ENCODE measurements around the gene ANKRD23.
"Not testable (repeated sequence)": the region's sequence is repeated elsewhere in the genome, so short reads cannot be mapped to it uniquely, and the experiment has no call there.

ANKRD23 gene

DNA sequence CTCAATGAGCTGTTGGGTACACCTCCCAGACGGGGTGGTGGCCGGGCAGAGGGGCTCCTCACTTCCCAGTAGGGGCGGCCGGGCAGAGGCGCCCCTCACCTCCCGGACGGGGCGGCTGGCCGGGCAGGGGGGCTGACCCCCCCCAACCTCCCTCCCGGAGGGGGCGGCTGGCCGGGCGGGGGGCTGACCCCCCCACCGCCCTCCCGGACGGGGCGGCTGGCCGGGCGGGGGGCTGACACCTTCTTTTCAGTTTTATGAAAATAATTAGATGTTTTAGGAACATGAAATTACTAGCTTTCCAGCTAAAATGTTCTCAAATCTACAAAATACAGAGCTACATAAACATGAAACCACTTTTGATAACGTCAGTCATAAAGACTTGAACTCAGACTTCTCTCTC lies 37.9 kb downstream of the ANKRD23 start:
- H3K27me3 Mint-ChIP-seq; DNase-seq; ATAC-seq (replicated peaks); H3K9me3 Mint-ChIP-seq: not testable (repeated sequence)
- peaks cover 22 to 24% of the 10 kb centered on the region in 2 donors for H3K4me1 Mint-ChIP-seq (ENCODE audit: low read depth in 2 of 2)
- peaks cover 11% of the 10 kb centered on the region for H3K36me3 Mint-ChIP-seq (ENCODE audit: insufficient read depth)
- peak overlapping the region; percentile 84 to 88 for H3K4me3 Mint-ChIP-seq
- H3K27ac Mint-ChIP-seq, result peak overlapping the region; percentile 97 to 100

GRCh38 chr2:96804986-96805385 lies 38.8 kb downstream of the ANKRD23 start:
- no peak overlapping the region for H3K27ac Mint-ChIP-seq
- no peaks in the 10 kb centered on the region for H3K27me3 Mint-ChIP-seq
- DNase-seq (no peak), ATAC-seq (replicated peaks) (no peak)
- no peak overlapping the region for H3K4me3 Mint-ChIP-seq
- peaks cover 19% of the 10 kb centered on the region in 2 donors for H3K4me1 Mint-ChIP-seq (ENCODE audit: low read depth in 2 of 2)
- H3K36me3 Mint-ChIP-seq (ENCODE audit: insufficient read depth), result peaks cover 11% of the 10 kb centered on the region
- peaks cover 0 to 2% of the 10 kb centered on the region in 2 donors for H3K9me3 Mint-ChIP-seq

DNA sequence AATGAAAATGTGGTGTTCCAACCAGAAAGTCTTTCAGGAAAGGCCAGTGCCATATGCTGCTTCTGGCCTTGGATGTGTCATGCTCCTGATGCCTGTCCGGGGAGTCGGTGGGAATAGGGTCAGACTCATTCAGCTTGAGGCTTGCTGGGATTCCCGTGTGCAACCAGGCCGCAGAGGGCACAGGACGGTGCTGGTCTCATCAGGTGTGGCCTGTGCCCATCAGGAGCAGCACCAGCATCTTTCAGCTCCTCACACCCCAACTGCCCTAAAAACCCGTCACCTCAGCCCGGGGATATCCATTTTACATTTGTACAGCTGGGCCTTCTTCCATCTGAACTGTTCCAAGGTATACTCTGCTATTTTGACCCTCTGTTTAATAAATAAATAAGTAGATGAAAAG lies 41.1 kb downstream of the ANKRD23 start:
- H3K36me3 Mint-ChIP-seq (ENCODE audit: insufficient read depth), result peaks cover 13% of the 10 kb centered on the region
- no peak overlapping the region for H3K27ac Mint-ChIP-seq
- H3K4me3 Mint-ChIP-seq, result no peak overlapping the region
- H3K9me3 Mint-ChIP-seq, result peaks cover 0 to 2% of the 10 kb centered on the region in 2 donors
- H3K4me1 Mint-ChIP-seq (ENCODE audit: low read depth in 2 of 2), result peaks cover 14 to 16% of the 10 kb centered on the region in 2 donors
- no peaks in the 10 kb centered on the region for H3K27me3 Mint-ChIP-seq
- no peak for DNase-seq
- no peak for ATAC-seq (replicated peaks)

DNA sequence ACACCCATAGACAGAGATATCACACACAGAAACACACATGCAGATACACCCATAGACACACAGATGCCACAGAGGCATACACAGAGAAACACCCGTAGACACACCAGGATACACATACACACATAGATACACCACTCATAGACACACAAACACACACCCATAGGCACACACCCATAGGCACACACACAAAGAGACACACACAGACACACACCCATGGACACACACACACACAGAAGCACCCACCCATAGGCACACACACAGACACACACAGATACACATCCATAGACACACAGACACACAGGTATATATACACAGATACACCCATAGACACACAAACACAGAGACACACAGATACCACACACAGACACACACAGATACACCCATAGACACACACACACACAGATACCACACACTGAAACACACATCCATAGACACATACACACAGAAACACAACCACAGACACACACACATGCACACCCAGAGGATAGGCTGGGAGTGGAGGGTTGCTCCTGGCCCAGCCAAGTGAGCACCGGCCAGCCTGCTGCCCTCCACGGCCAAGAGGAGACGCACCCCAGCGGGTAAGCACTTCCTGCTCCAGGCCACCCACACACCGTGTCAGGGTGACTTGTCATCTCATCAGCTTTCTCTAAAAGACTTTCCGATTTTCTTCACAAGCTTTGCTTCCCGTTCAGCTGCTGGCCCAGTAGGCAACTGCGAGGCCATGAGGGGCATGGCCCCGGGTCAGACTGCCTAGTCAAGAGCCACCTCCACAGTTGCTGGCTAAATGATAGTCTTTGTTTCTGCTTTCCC lies 41.8 kb downstream of the ANKRD23 start:
- Mint-ChIP-seq H3K36me3 (ENCODE audit: insufficient read depth) (peaks cover 13% of the 10 kb centered on the region), H3K4me3 (no peak overlapping the region), H3K9me3 (peaks cover 0 to 2% of the 10 kb centered on the region in 2 donors), H3K27me3 (no peaks in the 10 kb centered on the region), H3K27ac (no peak overlapping the region), H3K4me1 (ENCODE audit: low read depth in 2 of 2) (peaks cover 10% of the 10 kb centered on the region in 2 donors)
- DNase-seq (peak in 2 of 3 experiments; percentile 13 to 31), ATAC-seq (replicated peaks) (peak; percentile 16)

DNA sequence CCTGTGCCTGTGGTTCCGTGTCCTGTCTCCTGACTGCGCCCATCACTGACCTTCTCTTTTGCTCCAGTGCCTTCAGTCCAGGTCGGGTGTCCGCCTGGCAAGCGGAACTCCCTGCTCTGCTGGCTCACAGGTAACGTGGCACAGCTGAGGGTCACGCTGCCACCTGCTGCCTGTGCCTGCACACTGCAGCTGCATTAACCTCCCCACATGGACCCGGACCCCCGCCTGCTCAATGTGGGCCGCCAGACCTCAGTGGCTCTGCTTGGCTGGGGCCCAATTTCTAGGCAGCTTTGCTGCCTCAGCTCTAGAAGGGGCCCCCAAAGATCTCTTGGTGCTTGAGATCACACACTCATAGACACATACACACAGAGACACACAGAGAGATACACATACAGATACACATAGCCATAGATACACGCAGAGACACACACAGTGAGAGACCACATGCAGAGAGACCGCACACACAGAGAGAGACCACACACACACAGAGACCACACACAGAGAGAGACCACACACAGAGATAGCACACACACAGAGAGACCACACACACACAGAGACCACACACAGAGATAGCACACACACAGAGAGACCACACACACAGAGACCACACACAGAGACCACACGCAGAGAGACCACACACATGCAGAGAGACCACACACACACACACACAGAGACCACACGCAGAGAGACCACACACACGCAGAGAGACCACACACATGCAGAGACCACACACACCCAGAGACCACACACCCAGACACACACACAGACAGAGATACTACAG lies 42.6 kb downstream of the ANKRD23 start:
- DNase-seq, result peak; percentile 69 to 74 (median 69)
- ATAC-seq (replicated peaks), result peak; percentile 91
- Mint-ChIP-seq H3K27me3 (no peaks in the 10 kb centered on the region), H3K4me1 (ENCODE audit: low read depth in 2 of 2) (peaks cover 2% of the 10 kb centered on the region in 2 donors), H3K27ac (no peak overlapping the region), H3K36me3 (ENCODE audit: insufficient read depth) (peaks cover 5% of the 10 kb centered on the region), H3K4me3 (no peak overlapping the region), H3K9me3 (no peaks in the 10 kb centered on the region)

GRCh38 chr2:96800061-96801004 lies 43.5 kb downstream of the ANKRD23 start:
- H3K4me3 Mint-ChIP-seq, result no peak overlapping the region
- peak overlapping the region in 1 of 2 donors; percentile 77 for H3K27ac Mint-ChIP-seq
- H3K27me3 Mint-ChIP-seq, result no peaks in the 10 kb centered on the region
- H3K9me3 Mint-ChIP-seq, result no peaks in the 10 kb centered on the region
- no peak for DNase-seq
- H3K36me3 Mint-ChIP-seq (ENCODE audit: insufficient read depth), result peaks cover 4% of the 10 kb centered on the region
- peak; percentile 8 for ATAC-seq (replicated peaks)
- H3K4me1 Mint-ChIP-seq (ENCODE audit: low read depth in 2 of 2), result peaks cover 0 to 1% of the 10 kb centered on the region in 2 donors

DNA sequence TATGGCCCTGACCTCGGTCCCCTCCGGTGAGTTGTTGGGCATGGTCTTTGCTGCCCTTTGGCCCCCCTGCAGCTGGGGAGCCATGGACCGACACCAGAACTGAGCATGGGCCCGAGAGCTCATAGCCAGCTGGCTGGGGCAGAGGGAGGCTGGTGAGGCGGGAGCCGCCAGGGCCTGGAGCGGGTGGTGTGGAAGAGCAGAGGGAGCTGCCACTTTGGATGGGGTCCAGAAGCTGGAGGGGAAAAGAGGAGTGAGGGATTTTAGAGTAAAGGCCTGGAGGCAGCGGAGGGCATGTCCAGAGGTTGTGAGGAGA lies 44.2 kb downstream of the ANKRD23 start:
- ATAC-seq (replicated peaks), result no peak
- no peak for DNase-seq
- no peak overlapping the region for H3K4me3 Mint-ChIP-seq
- H3K27ac Mint-ChIP-seq, result peak overlapping the region in 1 of 2 donors; percentile 77
- H3K4me1 Mint-ChIP-seq (ENCODE audit: low read depth in 2 of 2), result peaks cover 0 to 1% of the 10 kb centered on the region in 2 donors
- no peaks in the 10 kb centered on the region for H3K9me3 Mint-ChIP-seq
- H3K36me3 Mint-ChIP-seq (ENCODE audit: insufficient read depth), result peaks cover 4% of the 10 kb centered on the region
- H3K27me3 Mint-ChIP-seq, result no peaks in the 10 kb centered on the region

DNA sequence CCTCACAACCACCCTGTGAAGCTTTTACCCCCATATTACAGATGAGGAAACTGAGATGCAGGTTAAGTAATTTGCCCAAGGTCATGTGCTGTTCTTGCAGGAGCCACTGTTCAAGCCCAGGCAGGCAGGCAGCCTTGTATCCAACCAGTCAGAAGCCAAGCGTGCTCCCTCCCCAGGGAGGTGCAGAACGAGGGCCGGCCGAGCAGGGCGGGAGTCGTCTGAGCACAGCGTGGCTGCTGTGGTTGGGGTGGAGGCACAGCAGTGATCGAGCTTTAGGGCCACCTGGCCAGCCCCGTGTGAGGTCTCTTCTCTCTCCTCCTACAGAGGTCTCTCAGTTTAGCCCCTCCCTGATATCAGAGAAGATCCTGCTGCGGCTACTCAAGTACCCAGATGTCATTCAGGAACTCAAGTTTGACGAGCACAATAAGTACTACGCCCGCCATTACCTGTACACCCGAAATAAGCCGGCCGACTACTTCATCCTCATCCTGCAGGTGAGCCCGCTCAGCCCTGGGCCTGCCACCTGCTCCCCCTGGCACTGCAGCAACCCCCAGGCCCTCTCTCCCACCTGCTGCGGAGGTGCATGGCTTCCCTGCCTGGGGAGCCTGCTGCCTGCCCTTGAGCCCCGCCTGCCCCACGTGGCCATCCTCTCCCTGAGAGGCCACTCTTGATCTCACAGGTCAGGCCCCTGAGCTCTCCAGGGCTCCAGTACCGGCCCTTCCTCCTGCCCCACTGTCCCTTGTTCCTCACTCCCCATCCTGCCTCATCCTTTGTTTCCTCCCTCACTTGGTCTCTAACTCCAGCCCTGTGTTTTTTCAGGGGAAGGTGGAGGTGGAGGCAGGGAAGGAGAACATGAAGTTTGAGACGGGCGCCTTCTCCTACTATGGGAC lies 44.8 kb downstream of the ANKRD23 start:
- H3K36me3 Mint-ChIP-seq (ENCODE audit: insufficient read depth), result peaks cover 4% of the 10 kb centered on the region
- H3K4me1 Mint-ChIP-seq (ENCODE audit: low read depth in 2 of 2), result peaks cover 0 to 1% of the 10 kb centered on the region in 2 donors
- no peak for DNase-seq
- no peaks in the 10 kb centered on the region for H3K27me3 Mint-ChIP-seq
- H3K4me3 Mint-ChIP-seq, result no peak overlapping the region
- ATAC-seq (replicated peaks), result no peak
- H3K27ac Mint-ChIP-seq, result peak overlapping the region in 1 of 2 donors; percentile 77
- no peaks in the 10 kb centered on the region for H3K9me3 Mint-ChIP-seq

- H3K27me3 Mint-ChIP-seq, result no peaks in the 10 kb centered on the region
- H3K4me3 Mint-ChIP-seq, result no peak overlapping the region
- no peak for ATAC-seq (replicated peaks)
- peaks cover 10% of the 10 kb centered on the region for H3K36me3 Mint-ChIP-seq (ENCODE audit: insufficient read depth)
- H3K27ac Mint-ChIP-seq, result no peak overlapping the region
- no peak for DNase-seq
- no peaks in the 10 kb centered on the region for H3K4me1 Mint-ChIP-seq (ENCODE audit: low read depth in 2 of 2)
- H3K9me3 Mint-ChIP-seq, result no peaks in the 10 kb centered on the region
These were observed 46.7 kb downstream of the ANKRD23 start for GRCh38 chr2:96797066-96797625.

DNA sequence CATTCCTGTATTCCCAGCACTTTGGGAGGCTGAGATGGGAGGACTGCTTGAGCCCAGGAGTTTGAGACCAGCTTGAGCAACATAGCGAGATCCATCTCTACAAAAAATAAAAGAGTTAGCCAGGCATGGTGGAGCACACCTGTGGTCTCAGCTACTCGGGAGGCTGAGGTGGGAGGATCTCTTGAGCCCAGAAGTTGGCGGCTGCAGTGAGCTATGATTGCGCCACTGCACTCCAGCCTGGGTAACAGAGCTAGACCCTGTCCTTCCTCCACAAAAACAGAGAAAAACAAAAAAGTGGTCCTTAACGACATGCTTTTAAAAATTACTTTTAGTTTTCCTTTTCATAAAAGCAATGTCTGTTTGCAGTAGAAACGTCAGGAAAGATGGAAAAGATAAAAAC lies 47.3 kb downstream of the ANKRD23 start:
- not testable (repeated sequence) for DNase-seq; H3K9me3 Mint-ChIP-seq; H3K27me3 Mint-ChIP-seq; ATAC-seq (replicated peaks); H3K4me3 Mint-ChIP-seq; H3K27ac Mint-ChIP-seq; H3K4me1 Mint-ChIP-seq (ENCODE audit: low read depth in 2 of 2)
- H3K36me3 Mint-ChIP-seq (ENCODE audit: insufficient read depth), result peaks cover 10% of the 10 kb centered on the region

DNA sequence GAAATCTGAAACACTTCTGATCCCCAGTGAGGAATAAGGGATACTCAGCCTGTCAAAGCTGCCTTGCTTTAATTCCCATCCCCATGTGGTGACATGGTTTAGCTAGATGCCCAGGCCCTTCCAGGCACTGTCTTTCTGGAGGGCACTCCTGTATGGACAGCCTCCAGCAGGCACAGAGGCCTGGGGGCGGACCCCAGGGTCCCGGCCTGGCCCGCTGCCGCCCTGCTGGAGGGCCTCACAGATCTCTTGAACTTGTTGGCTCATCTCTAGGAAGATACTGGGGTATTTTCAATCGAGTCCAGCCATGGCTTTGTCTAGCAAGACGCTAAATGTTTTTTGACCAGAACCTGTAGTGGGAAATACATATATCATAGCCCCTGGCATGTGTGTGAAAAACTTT lies 48.7 kb downstream of the ANKRD23 start:
- no peaks in the 10 kb centered on the region for H3K27me3 Mint-ChIP-seq
- H3K4me3 Mint-ChIP-seq, result no peak overlapping the region
- H3K4me1 Mint-ChIP-seq (ENCODE audit: low read depth in 2 of 2), result no peaks in the 10 kb centered on the region
- DNase-seq (no peak), ATAC-seq (replicated peaks) (no peak)
- no peak overlapping the region for H3K27ac Mint-ChIP-seq
- no peaks in the 10 kb centered on the region for H3K9me3 Mint-ChIP-seq
- H3K36me3 Mint-ChIP-seq (ENCODE audit: insufficient read depth), result peaks cover 15% of the 10 kb centered on the region
